RWPE2 (cell line): ENCODE measurements around the gene MARK4.
"Not testable (repeated sequence)": the region's sequence is repeated elsewhere in the genome, so short reads cannot be mapped to it uniquely, and the experiment has no call there.

Experiments used
- ATAC-seq: fragments of 200-7000 bp; cut with Tn5 transposase; 3 replicates; pipeline ENCODE4 v1.9.1; 2021; ENCODE audit warnings: low read depth
- DNase-seq: peaks from one replicate; pipeline ENCODE4 v3.0.0-alpha.2; 2020; ENCODE audit warnings: low spot score
- H3K27ac ChIP-seq: fragments of 450-650 bp; 2 replicates; pipeline ENCODE4 v1.5.1; 2017; ENCODE audit warnings: mild to moderate bottlenecking; ENCODE audit not compliant: poor library complexity, severe bottlenecking
- H3K27me3 ChIP-seq: fragments of 250-450 bp; sonication (Bioruptor Pico); 2 replicates; pipeline ENCODE4 v1.5.1; 2021; ENCODE audit warnings: mild to moderate bottlenecking, moderate library complexity; ENCODE audit not compliant: insufficient read depth, poor library complexity, severe bottlenecking
- H3K36me3 ChIP-seq: fragments of 250-450 bp; sonication (Bioruptor Pico); 2 replicates; pipeline ENCODE4 v1.5.1; 2020; ENCODE audit warnings: low read depth, mild to moderate bottlenecking, moderate library complexity
- H3K4me1 ChIP-seq: fragments of 250-450 bp; sonication (Bioruptor Pico); 2 replicates; pipeline ENCODE4 v1.5.1; 2021; ENCODE audit warnings: mild to moderate bottlenecking, moderate library complexity; ENCODE audit not compliant: insufficient read depth, poor library complexity, severe bottlenecking
- H3K4me3 ChIP-seq: fragments of 250-450 bp; sonication (Bioruptor Pico); 2 replicates; pipeline ENCODE4 v1.5.1; 2021; ENCODE audit warnings: mild to moderate bottlenecking, moderate library complexity; ENCODE audit not compliant: severe bottlenecking
- H3K9me3 ChIP-seq: fragments of 250-450 bp; sonication (Bioruptor Pico); 2 replicates; pipeline ENCODE4 v1.5.1; 2021; ENCODE audit warnings: mild to moderate bottlenecking, moderate library complexity; ENCODE audit not compliant: severe bottlenecking
- TF ChIP-seq, protein P1 (sequence below): fragments of 450-650 bp; IDR thresholded peaks from one replicate; pipeline ENCODE4 v1.5.1; 2017; ENCODE audit warnings: mild to moderate bottlenecking, moderate library complexity; ENCODE audit not compliant: poor library complexity, severe bottlenecking

Gene MARK4

DNA sequence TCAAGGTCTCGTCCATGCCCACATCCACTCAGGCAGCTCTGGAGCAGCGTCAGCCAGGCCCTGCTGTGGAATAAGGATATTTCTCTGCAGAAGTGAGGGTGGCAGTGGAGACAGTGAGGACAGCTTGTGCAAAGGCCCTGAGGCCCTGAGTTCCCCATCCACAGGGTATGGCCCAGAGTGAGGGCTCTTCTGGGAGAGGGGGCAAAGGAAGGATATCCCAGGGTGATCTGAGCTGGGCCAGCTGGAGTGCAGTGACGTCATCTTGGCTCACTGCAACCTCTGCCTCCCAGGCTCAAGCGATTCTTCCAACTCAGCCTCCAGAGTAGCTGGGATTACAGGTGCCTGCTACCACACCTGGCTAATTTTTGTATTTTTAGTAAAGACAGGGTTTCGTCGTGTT is 11.5 kb downstream of the MARK4 start:
- no peaks in the 10 kb centered on the region for H3K4me1 ChIP-seq
- DNase-seq: no peak
- H3K4me3 ChIP-seq: no peak overlapping the region
- TF ChIP-seq, protein P1, sequence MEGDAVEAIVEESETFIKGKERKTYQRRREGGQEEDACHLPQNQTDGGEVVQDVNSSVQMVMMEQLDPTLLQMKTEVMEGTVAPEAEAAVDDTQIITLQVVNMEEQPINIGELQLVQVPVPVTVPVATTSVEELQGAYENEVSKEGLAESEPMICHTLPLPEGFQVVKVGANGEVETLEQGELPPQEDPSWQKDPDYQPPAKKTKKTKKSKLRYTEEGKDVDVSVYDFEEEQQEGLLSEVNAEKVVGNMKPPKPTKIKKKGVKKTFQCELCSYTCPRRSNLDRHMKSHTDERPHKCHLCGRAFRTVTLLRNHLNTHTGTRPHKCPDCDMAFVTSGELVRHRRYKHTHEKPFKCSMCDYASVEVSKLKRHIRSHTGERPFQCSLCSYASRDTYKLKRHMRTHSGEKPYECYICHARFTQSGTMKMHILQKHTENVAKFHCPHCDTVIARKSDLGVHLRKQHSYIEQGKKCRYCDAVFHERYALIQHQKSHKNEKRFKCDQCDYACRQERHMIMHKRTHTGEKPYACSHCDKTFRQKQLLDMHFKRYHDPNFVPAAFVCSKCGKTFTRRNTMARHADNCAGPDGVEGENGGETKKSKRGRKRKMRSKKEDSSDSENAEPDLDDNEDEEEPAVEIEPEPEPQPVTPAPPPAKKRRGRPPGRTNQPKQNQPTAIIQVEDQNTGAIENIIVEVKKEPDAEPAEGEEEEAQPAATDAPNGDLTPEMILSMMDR: no peak
- H3K27ac ChIP-seq: no peak overlapping the region
- no peaks in the 10 kb centered on the region for H3K9me3 ChIP-seq
- peaks cover 4% of the 10 kb centered on the region; the same call in 1 of the 2 replicates for H3K36me3 ChIP-seq
- H3K27me3 ChIP-seq: no peaks in the 10 kb centered on the region
- ATAC-seq: no peak

DNA sequence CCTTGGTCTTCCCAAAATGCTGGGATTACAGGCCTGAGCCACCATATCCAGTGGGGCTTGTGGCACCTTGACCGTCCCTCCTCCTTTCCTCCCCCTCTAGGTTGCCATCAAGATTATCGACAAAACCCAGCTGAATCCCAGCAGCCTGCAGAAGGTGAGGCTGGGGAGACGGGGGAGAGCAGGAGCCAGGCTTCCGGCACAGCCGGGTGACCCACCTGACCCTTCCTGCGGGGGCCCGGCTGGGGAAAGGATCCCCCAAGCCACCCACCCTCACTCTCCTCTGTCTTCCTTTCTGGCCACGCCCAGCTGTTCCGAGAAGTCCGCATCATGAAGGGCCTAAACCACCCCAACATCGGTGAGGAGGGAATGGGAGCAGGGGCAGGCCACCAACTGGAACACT is 11.9 kb downstream of the MARK4 start:
- TF ChIP-seq, protein P1: no peak
- no peak for DNase-seq

DNA sequence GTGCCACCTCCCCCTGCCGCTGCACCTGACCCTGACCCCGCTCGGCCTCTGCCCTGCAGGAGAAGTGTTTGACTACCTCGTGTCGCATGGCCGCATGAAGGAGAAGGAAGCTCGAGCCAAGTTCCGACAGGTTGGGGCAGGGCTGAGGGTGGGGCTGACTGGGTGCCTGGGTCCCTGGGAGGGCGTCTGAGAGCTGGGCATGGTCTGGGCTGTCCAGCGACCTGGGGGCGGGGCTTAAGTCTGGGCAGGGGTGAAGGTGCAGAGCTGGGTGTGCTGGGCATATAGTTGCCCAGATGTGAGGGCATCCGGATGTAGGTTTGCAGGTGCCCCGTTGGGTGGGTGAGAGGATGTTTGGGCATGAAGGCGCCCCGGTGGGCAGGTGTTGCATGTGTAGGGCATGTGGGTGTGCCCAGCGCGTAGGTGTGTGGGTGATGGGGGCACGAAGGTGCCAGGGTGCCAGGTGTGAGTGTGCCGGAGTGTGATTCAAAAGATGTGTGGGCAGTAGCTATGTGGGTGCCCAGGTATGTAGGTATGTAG is 13.8 kb downstream of the MARK4 start:
- TF ChIP-seq, protein P1: no peak
- Histone ChIP-seq H3K27me3 (no peaks in the 10 kb centered on the region), H3K4me1 (no peaks in the 10 kb centered on the region), H3K4me3 (no peak overlapping the region), H3K9me3 (no peaks in the 10 kb centered on the region), H3K27ac (no peak overlapping the region), H3K36me3 (peaks cover 14% of the 10 kb centered on the region)
- ATAC-seq: no peak
- no peak for DNase-seq

More for the DNA sequence above, 11.9 kb downstream of the MARK4 start:
- Histone ChIP-seq H3K36me3 (peaks cover 7% of the 10 kb centered on the region), H3K27me3 (no peaks in the 10 kb centered on the region), H3K9me3 (no peaks in the 10 kb centered on the region), H3K27ac (no peak overlapping the region), H3K4me3 (no peak overlapping the region), H3K4me1 (no peaks in the 10 kb centered on the region)
- ATAC-seq: no peak

DNA sequence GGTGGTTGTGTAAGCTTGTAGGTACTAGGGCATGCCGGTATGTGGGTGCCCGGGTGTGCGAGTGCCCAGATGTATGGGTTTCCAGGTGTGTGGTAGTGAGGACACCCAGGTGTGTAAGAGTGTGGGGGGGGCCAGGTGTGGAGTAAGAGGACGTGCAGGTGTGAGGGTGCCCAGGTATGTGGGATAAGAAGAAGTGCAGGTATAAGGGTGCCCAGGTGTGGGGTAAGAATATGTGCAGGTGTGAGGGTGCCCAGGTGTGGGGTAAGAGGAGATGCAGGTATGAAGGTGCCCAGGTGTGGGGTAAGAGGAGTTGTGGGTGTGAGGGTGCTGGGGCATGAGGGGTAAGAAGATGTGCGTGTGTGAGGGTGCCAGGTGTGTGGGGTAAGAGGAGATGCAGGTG is 14.3 kb downstream of the MARK4 start:
- Histone ChIP-seq H3K27me3 (no peaks in the 10 kb centered on the region), H3K27ac (no peak overlapping the region), H3K9me3 (no peaks in the 10 kb centered on the region), H3K36me3 (peaks cover 17% of the 10 kb centered on the region), H3K4me3 (no peak overlapping the region), H3K4me1 (no peaks in the 10 kb centered on the region)
- TF ChIP-seq, protein P1: no peak
- ATAC-seq (no peak), DNase-seq (no peak)

DNA sequence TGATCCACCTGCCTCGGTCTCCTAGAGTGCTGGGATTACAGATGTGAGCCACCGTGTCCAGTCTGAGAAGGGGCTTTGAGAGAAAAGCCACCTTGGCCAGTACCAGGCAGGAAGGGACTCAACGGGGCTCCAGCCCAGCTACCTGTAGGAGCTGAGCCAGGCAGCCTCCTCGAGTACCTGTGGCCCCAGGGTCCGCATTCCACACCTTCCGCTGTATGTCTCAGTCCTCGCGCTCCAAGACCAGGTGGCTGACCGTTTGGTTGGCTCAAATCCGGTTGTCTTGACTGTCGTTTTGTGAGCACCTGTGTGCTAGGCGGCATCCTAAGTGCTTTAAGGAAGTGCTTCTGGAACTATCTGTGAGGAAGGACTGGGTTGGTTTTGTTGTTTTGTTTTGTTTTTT is 16.2 kb downstream of the MARK4 start:
- DNase-seq: no peak
- H3K9me3 ChIP-seq: no peaks in the 10 kb centered on the region
- ATAC-seq: no peak
- H3K36me3 ChIP-seq: peaks cover 35% of the 10 kb centered on the region
- no peak overlapping the region for H3K4me3 ChIP-seq
- no peak overlapping the region for H3K27ac ChIP-seq
- no peaks in the 10 kb centered on the region for H3K27me3 ChIP-seq
- TF ChIP-seq, protein P1: no peak
- no peaks in the 10 kb centered on the region for H3K4me1 ChIP-seq

DNA sequence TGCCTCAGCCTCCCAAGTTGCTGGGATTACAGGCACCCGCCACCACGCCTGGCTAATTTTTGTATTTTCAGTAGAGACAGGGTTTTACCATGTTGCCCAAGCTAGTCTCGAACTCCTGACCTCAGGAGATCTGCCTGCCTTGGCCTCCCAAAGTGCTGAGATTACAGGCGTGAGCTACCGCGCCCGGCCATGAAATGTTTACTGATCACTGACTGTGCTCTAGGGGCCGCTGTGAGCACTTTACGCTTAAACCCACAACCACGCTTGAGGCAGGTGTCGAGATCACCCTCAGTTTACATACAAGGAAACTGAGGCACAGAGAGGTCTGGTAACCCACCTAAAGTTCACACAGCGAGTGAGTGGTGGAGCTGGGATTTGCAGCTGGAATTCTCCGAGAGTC is 18.9 kb downstream of the MARK4 start:
- not testable (repeated sequence) for H3K4me3 ChIP-seq, H3K4me1 ChIP-seq, DNase-seq, H3K9me3 ChIP-seq, ATAC-seq, H3K27me3 ChIP-seq, H3K27ac ChIP-seq
- peaks cover 51% of the 10 kb centered on the region for H3K36me3 ChIP-seq
